GM18499 (cell line): ENCODE data around the gene VPS11.
A peak's percentile ranks its signal among the peaks of the same experiment; 100 is the strongest.

Experiments used
- ATAC-seq: cut with Tn5 transposase; IDR thresholded peaks from one replicate; pipeline ENCODE4 v1.9.1; 2021; ENCODE audit warnings: moderate number of reproducible peaks; ENCODE audit not compliant: insufficient read depth, unreplicated experiment

Gene VPS11

GRCh38 chr11:119077839-119078238 lies 10.2 kb downstream of the VPS11 start:
- ATAC-seq = no peak

GRCh38 chr11:119078675-119079420 lies 11.2 kb downstream of the VPS11 start:
- no peak for ATAC-seq

GRCh38 chr11:119081682-119082260 lies 14.2 kb downstream of the VPS11 start:
- ATAC-seq = no peak

GRCh38 chr11:119084663-119085436 lies 17.2 kb downstream of the VPS11 start, which contains the start of gene HMBS:
TSS of gene HMBS (plus strand) at chr11:119084881. CDS start at chr11:119085034, 153 bp downstream.
- ATAC-seq = peak; percentile 75

- ATAC-seq = no peak
Observed at GRCh38 chr11:119085437-119085847, 17.8 kb downstream of the VPS11 start.

GRCh38 chr11:119087123-119087522 lies 19.5 kb downstream of the VPS11 start:
- ATAC-seq = no peak

GRCh38 chr11:119087747-119088241 lies 20.2 kb downstream of the VPS11 start:
- ATAC-seq = no peak

GRCh38 chr11:119088406-119088805 lies 20.8 kb downstream of the VPS11 start:
- ATAC-seq = no peak

- ATAC-seq = no peak
Observed at GRCh38 chr11:119089319-119089718, 21.7 kb downstream of the VPS11 start.

GRCh38 chr11:119091178-119091577 lies 23.6 kb downstream of the VPS11 start:
- no peak for ATAC-seq

GRCh38 chr11:119091966-119092879 lies 24.6 kb downstream of the VPS11 start:
- no peak for ATAC-seq

GRCh38 chr11:119092880-119093842 lies 25.5 kb downstream of the VPS11 start:
- ATAC-seq = no peak

- no peak for ATAC-seq
Observed at GRCh38 chr11:119093942-119094815, 26.6 kb downstream of the VPS11 start.

- no peak for ATAC-seq
Observed at GRCh38 chr11:119094816-119095065, 27.1 kb downstream of the VPS11 start.

- ATAC-seq = peak; percentile 69
Observed at GRCh38 chr11:119095066-119095880, 27.7 kb downstream of the VPS11 start.

- ATAC-seq = no peak
Observed at GRCh38 chr11:119099711-119100110, 32.1 kb downstream of the VPS11 start.

- ATAC-seq = no peak
Observed at GRCh38 chr11:119100246-119100970, 32.8 kb downstream of the VPS11 start.
